ENCODE results near the gene ITGA3. TPM values are rescaled to one million over a fixed set of nuclear protein-coding genes. Genes with fewer than 3 reads are reported as not detected.

Gene ITGA3
- total RNA-seq, 1 donor from 2014 or later, result 289 TPM

GRCh38 chr17:50090971-50091917 lies 35.3 kb downstream of the ITGA3 start:
- no peak for DNase-seq (ENCODE audit: low read depth)

GRCh38 chr17:50091918-50092285 lies 36.0 kb downstream of the ITGA3 start:
- no peak for DNase-seq (ENCODE audit: low read depth)

GRCh38 chr17:50093246-50093645 lies 37.3 kb downstream of the ITGA3 start:
- no peak for DNase-seq (ENCODE audit: low read depth)

- DNase-seq (ENCODE audit: low read depth), result no peak
Observed at GRCh38 chr17:50093807-50094206, 37.9 kb downstream of the ITGA3 start.

- DNase-seq (ENCODE audit: low read depth), result peak; percentile 91
Observed at GRCh38 chr17:50094243-50094752, 38.4 kb downstream of the ITGA3 start.

- DNase-seq (ENCODE audit: low read depth), result peak; percentile 96
Observed at GRCh38 chr17:50094753-50095619, 39.1 kb downstream of the ITGA3 start, which contains the start of gene PDK2. Gene PDK2 (plus strand): TSS chr17:50095351. CDS start chr17:50095436, 85 bp downstream.

GRCh38 chr17:50095626-50096037 lies 39.7 kb downstream of the ITGA3 start:
- peak; percentile 42 for DNase-seq (ENCODE audit: low read depth)

- peak; percentile 65 for DNase-seq (ENCODE audit: low read depth)
Observed at GRCh38 chr17:50096092-50096491, 40.2 kb downstream of the ITGA3 start.

- no peak for DNase-seq (ENCODE audit: low read depth)
Observed at GRCh38 chr17:50096758-50097157, 40.8 kb downstream of the ITGA3 start.

- DNase-seq (ENCODE audit: low read depth), result no peak
Observed at GRCh38 chr17:50097455-50097854, 41.5 kb downstream of the ITGA3 start.

GRCh38 chr17:50097926-50098325 lies 42.0 kb downstream of the ITGA3 start:
- no peak for DNase-seq (ENCODE audit: low read depth)

GRCh38 chr17:50098583-50098982 lies 42.7 kb downstream of the ITGA3 start:
- no peak for DNase-seq (ENCODE audit: low read depth)

GRCh38 chr17:50099003-50099402 lies 43.1 kb downstream of the ITGA3 start:
- no peak for DNase-seq (ENCODE audit: low read depth)

GRCh38 chr17:50100480-50100883 lies 44.6 kb downstream of the ITGA3 start:
- no peak for DNase-seq (ENCODE audit: low read depth)

- peak; percentile 54 for DNase-seq (ENCODE audit: low read depth)
Observed at GRCh38 chr17:50100921-50101345, 45.0 kb downstream of the ITGA3 start.

GRCh38 chr17:50101346-50102163 lies 45.6 kb downstream of the ITGA3 start:
- DNase-seq (ENCODE audit: low read depth), result peak; percentile 52

- peak; percentile 86 for DNase-seq (ENCODE audit: low read depth)
Observed at GRCh38 chr17:50102164-50102991, 46.5 kb downstream of the ITGA3 start.

GRCh38 chr17:50103252-50103651 lies 47.3 kb downstream of the ITGA3 start:
- no peak for DNase-seq (ENCODE audit: low read depth)

- DNase-seq (ENCODE audit: low read depth), result no peak
Observed at GRCh38 chr17:50103941-50104340, 48.0 kb downstream of the ITGA3 start.

GRCh38 chr17:50105811-50106210 lies 49.9 kb downstream of the ITGA3 start:
- no peak for DNase-seq (ENCODE audit: low read depth)

Data from myocyte (in vitro differentiated cells).